HEK293T (cell line): ENCODE results near the gene C10orf105.

ENCODE experiments used
- HDGF ChIP-seq: fragments of 450-650 bp; IDR thresholded peaks from 2 replicates; pipeline ENCODE4 v1.6.1; 2017; ENCODE audit warnings: antibody characterized with exemption, borderline replicate concordance
- NFRKB ChIP-seq: fragments of 450-650 bp; IDR thresholded peaks from 2 replicates; pipeline ENCODE4 v1.6.1; 2016; ENCODE audit warnings: mild to moderate bottlenecking, moderate library complexity
- SP1 ChIP-seq: fragments of 450-650 bp; IDR thresholded peaks from 2 replicates; pipeline ENCODE4 v1.6.1; 2017
- TARDBP ChIP-seq: fragments of 450-650 bp; IDR thresholded peaks from 2 replicates; pipeline ENCODE4 v1.6.1; 2016
- ZNF384 ChIP-seq: fragments of 450-650 bp; IDR thresholded peaks from 2 replicates; pipeline ENCODE4 v1.6.1; 2016
- TF ChIP-seq, protein P1 (sequence below): fragments of 450-650 bp; IDR thresholded peaks from 2 replicates; pipeline ENCODE4 v1.6.1; 2016

- TF ChIP-seq HDGF (no peak), TARDBP (no peak), ZNF384 (no peak), SP1 (no peak), NFRKB (no peak)
- TF ChIP-seq, protein P1, sequence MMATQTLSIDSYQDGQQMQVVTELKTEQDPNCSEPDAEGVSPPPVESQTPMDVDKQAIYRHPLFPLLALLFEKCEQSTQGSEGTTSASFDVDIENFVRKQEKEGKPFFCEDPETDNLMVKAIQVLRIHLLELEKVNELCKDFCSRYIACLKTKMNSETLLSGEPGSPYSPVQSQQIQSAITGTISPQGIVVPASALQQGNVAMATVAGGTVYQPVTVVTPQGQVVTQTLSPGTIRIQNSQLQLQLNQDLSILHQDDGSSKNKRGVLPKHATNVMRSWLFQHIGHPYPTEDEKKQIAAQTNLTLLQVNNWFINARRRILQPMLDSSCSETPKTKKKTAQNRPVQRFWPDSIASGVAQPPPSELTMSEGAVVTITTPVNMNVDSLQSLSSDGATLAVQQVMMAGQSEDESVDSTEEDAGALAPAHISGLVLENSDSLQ = no peak
Measured at GRCh38 chr10:71745664-71746250, 26.2 kb upstream of the C10orf105 start.
